ENCODE results near the gene CEPT1.

Gene CEPT1

GRCh38 chr1:111147948-111148347 lies 7.9 kb downstream of the CEPT1 start:
- DNase-seq = no peak

GRCh38 chr1:111148376-111148881 lies 8.4 kb downstream of the CEPT1 start:
- DNase-seq = no peak

- DNase-seq = no peak
These were observed 11.8 kb downstream of the CEPT1 start for GRCh38 chr1:111151838-111152237.

- no peak for DNase-seq
These were observed 14.3 kb downstream of the CEPT1 start for GRCh38 chr1:111154021-111154999.

- DNase-seq = no peak
These were observed 17.4 kb downstream of the CEPT1 start for GRCh38 chr1:111157431-111157830.

- DNase-seq = no peak
These were observed 21.9 kb downstream of the CEPT1 start for GRCh38 chr1:111161843-111162487.

GRCh38 chr1:111162488-111162880 lies 22.5 kb downstream of the CEPT1 start:
- DNase-seq = no peak

GRCh38 chr1:111163363-111163762 lies 23.3 kb downstream of the CEPT1 start:
- DNase-seq = no peak

GRCh38 chr1:111164151-111164550 lies 24.1 kb downstream of the CEPT1 start:
- no peak for DNase-seq

- no peak for DNase-seq
These were observed 32.4 kb downstream of the CEPT1 start for GRCh38 chr1:111172463-111172862.

GRCh38 chr1:111174070-111174469 lies 34.0 kb downstream of the CEPT1 start:
- DNase-seq = no peak

- no peak for DNase-seq
These were observed 35.3 kb downstream of the CEPT1 start for GRCh38 chr1:111175349-111175748.

- DNase-seq = no peak
These were observed 36.7 kb downstream of the CEPT1 start for GRCh38 chr1:111176678-111177077.

GRCh38 chr1:111179968-111180533 lies 40.0 kb downstream of the CEPT1 start:
- no peak for DNase-seq

- DNase-seq = no peak
These were observed 42.0 kb downstream of the CEPT1 start for GRCh38 chr1:111182052-111182451.

- no peak for DNase-seq
These were observed 43.5 kb downstream of the CEPT1 start for GRCh38 chr1:111183308-111184069.

- no peak for DNase-seq
These were observed 44.6 kb downstream of the CEPT1 start for GRCh38 chr1:111184663-111185062.

- DNase-seq = no peak
These were observed 51.0 kb downstream of the CEPT1 start for GRCh38 chr1:111190931-111191451.

GRCh38 chr1:111191496-111191895 lies 51.5 kb downstream of the CEPT1 start:
- DNase-seq = no peak

- no peak for DNase-seq
These were observed 52.1 kb downstream of the CEPT1 start for GRCh38 chr1:111192074-111192473.

GRCh38 chr1:111192658-111193519 lies 52.9 kb downstream of the CEPT1 start:
- DNase-seq = peak; percentile 53
